RWPE2 (cell line): Measurements from ENCODE around the gene GJC2.

Source experiments
- ATAC-seq: fragments of 200-7000 bp; cut with Tn5 transposase; 3 replicates; pipeline ENCODE4 v1.9.1; 2021; ENCODE audit warnings: low read depth
- DNase-seq: peaks from one replicate; pipeline ENCODE4 v3.0.0-alpha.2; 2020; ENCODE audit warnings: low spot score
- H3K27ac ChIP-seq: fragments of 450-650 bp; 2 replicates; pipeline ENCODE4 v1.5.1; 2017; ENCODE audit warnings: mild to moderate bottlenecking; ENCODE audit not compliant: poor library complexity, severe bottlenecking
- H3K27me3 ChIP-seq: fragments of 250-450 bp; sonication (Bioruptor Pico); 2 replicates; pipeline ENCODE4 v1.5.1; 2021; ENCODE audit warnings: mild to moderate bottlenecking, moderate library complexity; ENCODE audit not compliant: insufficient read depth, poor library complexity, severe bottlenecking
- H3K36me3 ChIP-seq: fragments of 250-450 bp; sonication (Bioruptor Pico); 2 replicates; pipeline ENCODE4 v1.5.1; 2020; ENCODE audit warnings: low read depth, mild to moderate bottlenecking, moderate library complexity
- H3K4me1 ChIP-seq: fragments of 250-450 bp; sonication (Bioruptor Pico); 2 replicates; pipeline ENCODE4 v1.5.1; 2021; ENCODE audit warnings: mild to moderate bottlenecking, moderate library complexity; ENCODE audit not compliant: insufficient read depth, poor library complexity, severe bottlenecking
- H3K4me3 ChIP-seq: fragments of 250-450 bp; sonication (Bioruptor Pico); 2 replicates; pipeline ENCODE4 v1.5.1; 2021; ENCODE audit warnings: mild to moderate bottlenecking, moderate library complexity; ENCODE audit not compliant: severe bottlenecking
- H3K9me3 ChIP-seq: fragments of 250-450 bp; sonication (Bioruptor Pico); 2 replicates; pipeline ENCODE4 v1.5.1; 2021; ENCODE audit warnings: mild to moderate bottlenecking, moderate library complexity; ENCODE audit not compliant: severe bottlenecking
- TF ChIP-seq, protein P1 (sequence below): fragments of 450-650 bp; IDR thresholded peaks from one replicate; pipeline ENCODE4 v1.5.1; 2017; ENCODE audit warnings: mild to moderate bottlenecking, moderate library complexity; ENCODE audit not compliant: poor library complexity, severe bottlenecking

GJC2 gene

DNA sequence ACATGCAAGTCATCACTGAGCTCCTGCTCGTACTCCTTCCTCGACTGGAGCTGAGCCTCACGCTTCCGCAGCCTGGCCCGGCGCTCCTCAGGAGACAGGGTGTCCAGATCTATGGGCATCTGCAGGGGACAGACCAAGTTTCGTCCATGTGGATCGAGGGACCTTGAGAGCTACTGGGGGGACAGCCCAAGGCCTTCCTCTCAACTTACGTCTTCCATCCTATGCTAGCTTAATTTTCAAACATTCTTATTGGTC, 43.0 kb upstream of the GJC2 start:
- Histone ChIP-seq H3K27me3 (no peaks in the 10 kb centered on the region), H3K36me3 (no peaks in the 10 kb centered on the region), H3K9me3 (no peaks in the 10 kb centered on the region), H3K4me3 (no peak overlapping the region), H3K27ac (no peak overlapping the region), H3K4me1 (no peaks in the 10 kb centered on the region)
- TF ChIP-seq, protein P1, sequence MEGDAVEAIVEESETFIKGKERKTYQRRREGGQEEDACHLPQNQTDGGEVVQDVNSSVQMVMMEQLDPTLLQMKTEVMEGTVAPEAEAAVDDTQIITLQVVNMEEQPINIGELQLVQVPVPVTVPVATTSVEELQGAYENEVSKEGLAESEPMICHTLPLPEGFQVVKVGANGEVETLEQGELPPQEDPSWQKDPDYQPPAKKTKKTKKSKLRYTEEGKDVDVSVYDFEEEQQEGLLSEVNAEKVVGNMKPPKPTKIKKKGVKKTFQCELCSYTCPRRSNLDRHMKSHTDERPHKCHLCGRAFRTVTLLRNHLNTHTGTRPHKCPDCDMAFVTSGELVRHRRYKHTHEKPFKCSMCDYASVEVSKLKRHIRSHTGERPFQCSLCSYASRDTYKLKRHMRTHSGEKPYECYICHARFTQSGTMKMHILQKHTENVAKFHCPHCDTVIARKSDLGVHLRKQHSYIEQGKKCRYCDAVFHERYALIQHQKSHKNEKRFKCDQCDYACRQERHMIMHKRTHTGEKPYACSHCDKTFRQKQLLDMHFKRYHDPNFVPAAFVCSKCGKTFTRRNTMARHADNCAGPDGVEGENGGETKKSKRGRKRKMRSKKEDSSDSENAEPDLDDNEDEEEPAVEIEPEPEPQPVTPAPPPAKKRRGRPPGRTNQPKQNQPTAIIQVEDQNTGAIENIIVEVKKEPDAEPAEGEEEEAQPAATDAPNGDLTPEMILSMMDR = no peak
- no peak for ATAC-seq
- no peak for DNase-seq

DNA sequence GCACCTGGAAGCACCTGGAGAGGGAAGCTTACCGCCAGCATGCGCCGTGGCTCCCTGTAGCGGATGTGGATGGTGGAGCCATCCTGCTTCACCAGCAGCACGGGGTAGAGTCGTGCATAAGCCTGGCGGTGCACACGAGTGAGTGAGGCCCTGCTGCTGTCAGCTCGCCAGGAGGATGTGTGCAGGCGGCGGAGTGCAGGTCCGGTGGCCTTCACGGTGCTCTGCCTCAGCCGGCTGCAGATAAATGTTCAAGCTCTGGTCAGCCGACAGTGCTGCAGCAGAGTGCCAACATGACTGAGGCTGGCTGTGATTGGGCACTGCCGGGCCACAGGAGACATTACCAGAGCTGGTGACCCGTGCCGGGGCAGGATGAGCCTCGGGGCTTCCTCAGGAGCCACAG, 42.1 kb upstream of the GJC2 start:
- no peaks in the 10 kb centered on the region for H3K36me3 ChIP-seq
- H3K27ac ChIP-seq = no peak overlapping the region
- no peaks in the 10 kb centered on the region for H3K4me1 ChIP-seq
- ATAC-seq = no peak
- no peaks in the 10 kb centered on the region for H3K9me3 ChIP-seq
- DNase-seq = no peak
- H3K4me3 ChIP-seq = no peak overlapping the region
- TF ChIP-seq, protein P1 = no peak
- H3K27me3 ChIP-seq = no peaks in the 10 kb centered on the region

DNA sequence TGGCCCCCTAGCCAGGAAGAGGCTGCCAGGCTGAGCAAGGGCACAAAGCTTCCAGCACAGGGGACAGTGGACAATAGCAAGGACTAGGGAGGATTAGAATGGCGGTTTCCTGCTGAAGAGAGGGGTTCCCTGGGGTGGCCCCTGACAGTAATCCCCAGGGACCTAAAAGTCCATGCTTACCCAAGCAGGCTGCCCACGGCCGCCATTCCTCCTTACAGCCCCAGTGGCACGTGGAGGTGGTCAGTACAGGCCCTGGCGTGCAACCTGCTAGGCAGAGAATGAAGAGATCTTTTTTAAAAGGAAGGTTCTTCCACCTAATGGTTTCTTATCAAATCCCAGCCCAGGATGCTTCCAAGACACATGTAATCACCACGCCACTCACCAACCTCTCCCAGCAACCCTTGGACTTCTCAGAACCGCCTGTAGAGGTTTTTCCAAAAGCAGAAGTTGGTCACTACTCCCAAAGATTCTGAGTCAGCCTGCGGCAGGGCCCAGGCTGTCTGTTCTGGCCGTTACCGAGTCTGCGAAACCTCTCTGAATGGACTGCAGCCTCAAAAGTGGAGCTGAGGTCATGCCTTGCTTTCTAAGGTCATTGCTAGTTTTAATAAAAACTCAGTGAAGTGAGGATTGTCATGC, 41.6 kb upstream of the GJC2 start:
- Histone ChIP-seq H3K4me1 (no peaks in the 10 kb centered on the region), H3K4me3 (peak overlapping the region; percentile 91), H3K27ac (no peak overlapping the region), H3K9me3 (no peaks in the 10 kb centered on the region), H3K36me3 (no peaks in the 10 kb centered on the region), H3K27me3 (no peaks in the 10 kb centered on the region)
- no peak for DNase-seq
- no peak for ATAC-seq
- TF ChIP-seq, protein P1 = no peak

DNA sequence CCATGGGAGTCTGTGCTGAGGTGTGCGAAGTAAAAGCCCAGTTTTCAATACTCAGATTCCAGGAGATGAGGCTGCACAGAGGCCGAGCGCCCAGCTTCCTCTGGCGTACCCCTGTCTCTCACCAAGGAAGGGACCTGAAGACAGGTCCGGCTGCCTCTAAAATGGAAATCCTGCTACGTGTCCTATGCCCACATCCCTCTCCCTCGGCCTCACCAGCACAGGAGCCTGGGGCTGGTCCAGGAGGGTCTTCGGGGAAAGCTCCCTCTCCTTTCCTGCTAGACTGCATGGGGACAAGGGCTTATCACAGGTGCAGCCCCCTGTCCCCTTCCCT, 41.0 kb upstream of the GJC2 start:
- no peak for ATAC-seq
- no peaks in the 10 kb centered on the region for H3K36me3 ChIP-seq
- H3K4me1 ChIP-seq = no peaks in the 10 kb centered on the region
- peak overlapping the region; percentile 91 for H3K4me3 ChIP-seq
- no peak overlapping the region for H3K27ac ChIP-seq
- no peaks in the 10 kb centered on the region for H3K9me3 ChIP-seq
- no peaks in the 10 kb centered on the region for H3K27me3 ChIP-seq
- TF ChIP-seq, protein P1 = no peak
- no peak for DNase-seq

DNA sequence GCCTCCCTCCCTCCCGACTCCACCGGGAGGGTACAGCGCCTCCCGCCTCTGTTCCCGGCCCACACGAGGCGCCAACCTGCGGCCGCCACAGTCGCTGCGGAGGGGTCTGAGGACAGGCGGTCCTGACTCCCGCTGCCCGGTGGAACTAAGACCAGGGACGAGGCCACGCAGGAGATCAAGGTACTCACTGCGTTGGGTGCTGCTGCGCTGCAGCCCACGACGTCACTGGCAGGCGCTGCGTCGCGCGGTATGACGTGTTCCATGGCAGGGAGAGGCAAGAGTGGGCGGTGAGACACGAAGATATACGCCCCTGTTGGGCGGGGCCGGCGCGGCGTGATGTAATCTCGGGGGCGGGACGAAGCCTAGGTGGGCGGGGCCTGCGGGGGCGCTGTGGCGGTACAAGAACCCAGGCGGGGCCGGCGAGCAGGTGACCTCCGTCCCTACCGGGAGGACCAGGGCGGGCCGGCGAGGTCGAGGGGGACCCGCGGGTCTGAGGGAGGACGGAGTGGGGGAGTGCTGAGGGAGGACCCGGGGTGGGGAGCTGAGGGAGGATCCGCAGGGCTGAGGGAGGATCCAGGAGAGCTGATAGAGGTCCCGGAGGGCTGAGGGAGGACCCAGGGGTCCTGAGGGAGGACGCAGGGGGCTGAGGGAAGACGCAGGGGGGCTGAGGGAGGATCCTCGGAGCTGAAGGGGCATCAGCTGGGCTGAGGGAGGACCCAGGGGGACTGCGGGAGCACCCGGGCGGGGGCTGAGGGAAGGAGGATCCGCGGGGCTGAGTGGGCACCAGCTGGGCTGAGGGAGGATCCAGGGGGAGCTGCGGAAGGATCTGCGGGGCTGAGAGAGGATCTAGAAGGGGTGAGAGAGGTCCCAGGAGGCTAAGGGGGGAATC, 40.4 kb upstream of the GJC2 start, which contains the start of gene MRPL55:
Gene MRPL55, minus strand, starts transcription at position 227 of the 889 bp plus-strand sequence. CDS start 1,039 bp downstream, outside the sequence.
- TF ChIP-seq, protein P1 = no peak
- no peak for DNase-seq
- Histone ChIP-seq H3K4me1 (no peaks in the 10 kb centered on the region), H3K27me3 (no peaks in the 10 kb centered on the region), H3K27ac (peak within 1 kb of the TSS; percentile 27), H3K36me3 (no peaks in the 10 kb centered on the region), H3K4me3 (peak within 1 kb of the TSS; percentile 91), H3K9me3 (no peaks in the 10 kb centered on the region)
- peak; percentile 75 for ATAC-seq
